ENCODE data around the gene FOXO1.

DNA sequence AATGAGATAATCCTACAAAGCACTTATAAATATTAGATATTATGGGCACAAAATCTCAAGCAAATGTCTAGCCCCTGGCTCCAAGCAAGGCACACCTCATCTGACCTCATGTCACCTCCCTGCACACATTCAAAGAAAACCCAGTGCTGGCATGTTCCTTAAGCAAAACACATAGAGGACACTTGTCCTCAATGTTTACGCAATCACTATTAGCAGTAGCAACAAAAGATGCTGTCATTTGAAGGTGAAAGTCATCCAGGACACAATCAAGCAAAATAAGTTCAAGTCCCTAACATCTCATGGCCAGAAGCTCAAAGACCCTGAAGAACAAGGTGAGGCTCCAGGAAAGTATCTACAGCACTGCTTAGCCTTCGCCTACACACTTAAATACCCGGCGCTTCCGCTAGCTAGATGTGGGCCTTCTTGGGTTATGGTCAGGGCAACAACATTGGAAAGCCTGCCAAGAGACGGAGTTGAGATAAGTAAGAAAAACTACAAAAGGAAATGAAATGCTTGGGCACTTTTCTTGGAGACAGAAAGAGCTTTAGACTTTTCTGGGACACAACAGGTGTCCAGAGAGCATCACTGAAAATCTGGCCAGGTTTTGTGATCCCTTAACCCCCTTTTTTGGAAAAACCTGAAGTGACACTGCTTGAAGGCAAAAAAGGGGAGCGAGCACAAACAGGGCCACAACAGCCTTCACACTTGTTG is 85.7 kb downstream of the FOXO1 start:
- TF ChIP-seq, protein P1, sequence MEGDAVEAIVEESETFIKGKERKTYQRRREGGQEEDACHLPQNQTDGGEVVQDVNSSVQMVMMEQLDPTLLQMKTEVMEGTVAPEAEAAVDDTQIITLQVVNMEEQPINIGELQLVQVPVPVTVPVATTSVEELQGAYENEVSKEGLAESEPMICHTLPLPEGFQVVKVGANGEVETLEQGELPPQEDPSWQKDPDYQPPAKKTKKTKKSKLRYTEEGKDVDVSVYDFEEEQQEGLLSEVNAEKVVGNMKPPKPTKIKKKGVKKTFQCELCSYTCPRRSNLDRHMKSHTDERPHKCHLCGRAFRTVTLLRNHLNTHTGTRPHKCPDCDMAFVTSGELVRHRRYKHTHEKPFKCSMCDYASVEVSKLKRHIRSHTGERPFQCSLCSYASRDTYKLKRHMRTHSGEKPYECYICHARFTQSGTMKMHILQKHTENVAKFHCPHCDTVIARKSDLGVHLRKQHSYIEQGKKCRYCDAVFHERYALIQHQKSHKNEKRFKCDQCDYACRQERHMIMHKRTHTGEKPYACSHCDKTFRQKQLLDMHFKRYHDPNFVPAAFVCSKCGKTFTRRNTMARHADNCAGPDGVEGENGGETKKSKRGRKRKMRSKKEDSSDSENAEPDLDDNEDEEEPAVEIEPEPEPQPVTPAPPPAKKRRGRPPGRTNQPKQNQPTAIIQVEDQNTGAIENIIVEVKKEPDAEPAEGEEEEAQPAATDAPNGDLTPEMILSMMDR (IDR thresholded peaks at IDR 0.05): no peak
- TF ChIP-seq EP300 (IDR thresholded peaks at IDR 0.05): no peak
- no peak for TF ChIP-seq POLR2A (IDR thresholded peaks at IDR 0.05)
- TF ChIP-seq POLR2AphosphoS5 (IDR thresholded peaks at IDR 0.05): no peak

Measured in suprapubic skin (tissue), 4 donors.